GM21529 (cell line): ENCODE data around the gene CCL14.
"Not testable (repeated sequence)": the region's sequence is repeated elsewhere in the genome, so short reads cannot be mapped to it uniquely, and the experiment has no call there.

Source experiments
- ATAC-seq: cut with Tn5 transposase; IDR thresholded peaks from one replicate; pipeline ENCODE4 v1.9.1; 2021; ENCODE audit not compliant: unreplicated experiment

The CCL14 gene

DNA sequence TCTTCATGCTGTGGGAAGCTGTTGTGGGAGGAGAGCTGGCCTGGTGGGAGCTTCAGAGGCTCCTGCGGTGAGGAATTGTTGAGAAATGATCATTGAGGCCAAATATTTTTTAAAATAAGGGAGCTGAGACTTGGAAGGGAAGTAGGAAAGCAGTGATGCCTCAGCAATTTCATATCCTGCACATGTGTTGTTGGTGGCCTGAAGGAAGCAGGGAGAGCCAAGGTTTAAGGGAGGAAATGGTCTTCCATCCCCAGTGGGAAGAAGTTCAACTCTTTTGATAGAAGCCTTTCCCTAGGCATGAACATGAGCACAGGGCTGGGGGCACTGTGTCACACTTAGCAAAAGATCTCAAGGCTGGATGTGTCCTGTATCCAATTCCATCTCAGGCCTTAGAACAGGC is at the start of gene CCL14:
TSS of gene CCL14 (minus strand) at position 87 of the 400 bp plus-strand sequence. CDS start at position 7, 80 bp downstream.
- ATAC-seq = no peak

DNA sequence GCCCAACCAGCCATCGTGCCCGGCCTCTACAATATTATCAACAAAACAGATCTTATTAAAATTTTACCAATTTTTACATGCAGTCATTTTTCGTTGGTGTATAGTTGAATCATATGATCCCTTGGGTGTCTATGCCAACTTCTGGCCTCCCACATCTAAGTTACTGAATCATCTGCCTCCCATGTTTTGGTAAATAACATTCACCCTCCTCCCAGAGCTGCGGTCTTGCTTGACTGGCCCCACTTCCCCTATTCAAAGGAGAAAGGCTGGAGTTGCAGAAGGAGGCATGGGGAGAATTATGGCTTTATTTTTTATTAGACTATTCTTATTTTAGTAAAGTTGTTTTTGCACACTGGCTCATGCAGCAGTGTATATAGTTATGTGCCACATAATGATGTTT is 49.7 kb upstream of the CCL14 start:
- no peak for ATAC-seq

DNA sequence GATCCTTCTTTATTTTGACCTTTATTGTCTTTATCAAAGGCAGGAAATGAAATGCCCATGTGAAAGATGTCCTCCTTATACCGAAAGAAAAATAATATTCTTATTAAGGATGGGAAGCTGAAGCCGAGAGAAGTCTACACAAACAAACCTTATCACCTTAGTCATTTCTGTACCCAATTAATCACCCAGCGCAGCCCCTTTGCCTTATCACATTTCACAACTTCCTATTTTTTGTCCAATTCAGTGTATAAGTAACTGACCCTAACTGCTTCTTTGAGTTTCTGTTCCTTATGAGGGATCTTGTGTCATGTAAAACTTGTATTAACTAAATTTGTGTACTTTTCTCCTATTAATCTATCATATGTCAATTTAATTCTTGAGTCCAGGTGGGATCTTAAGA is 47.6 kb upstream of the CCL14 start:
- ATAC-seq = no peak

DNA sequence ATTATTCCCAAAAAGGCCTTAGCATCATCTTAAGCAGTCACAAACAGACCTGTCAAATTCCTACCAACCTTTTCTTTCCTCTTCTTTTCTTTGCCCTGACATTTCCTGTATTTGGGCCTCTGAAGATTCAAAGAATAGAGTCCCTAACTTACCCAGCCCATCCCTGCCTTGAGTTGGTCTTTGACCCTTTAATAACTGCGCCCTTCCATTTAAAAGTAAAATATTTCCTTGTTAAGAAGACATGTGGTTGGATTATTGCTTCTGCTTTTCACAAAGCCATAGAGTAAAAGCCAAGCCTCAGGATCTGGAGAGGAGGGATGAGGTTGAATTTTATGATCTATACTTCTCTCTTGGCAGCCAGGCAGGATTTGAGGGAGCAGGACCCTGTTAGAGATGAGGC is 44.4 kb upstream of the CCL14 start:
- ATAC-seq = no peak

DNA sequence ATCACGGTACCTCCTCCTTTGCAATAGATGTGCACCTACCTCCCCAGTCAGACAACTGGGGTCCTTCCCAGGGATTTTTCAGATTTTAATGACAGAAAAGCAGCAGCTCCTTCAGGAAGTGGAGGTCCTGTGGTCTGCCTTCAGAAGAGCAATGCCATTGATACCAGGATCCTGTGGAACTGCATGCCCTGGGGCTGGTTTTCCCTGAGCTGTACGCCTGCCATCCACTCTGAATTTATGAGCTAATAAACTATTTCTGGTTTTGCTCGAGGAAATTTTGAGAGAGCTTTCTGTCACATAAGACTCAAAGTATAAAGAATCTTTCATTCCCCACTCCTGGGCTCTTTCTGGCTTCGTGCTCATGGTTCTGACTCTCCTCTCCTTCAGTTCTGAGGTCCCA is 41.2 kb upstream of the CCL14 start:
- no peak for ATAC-seq

DNA sequence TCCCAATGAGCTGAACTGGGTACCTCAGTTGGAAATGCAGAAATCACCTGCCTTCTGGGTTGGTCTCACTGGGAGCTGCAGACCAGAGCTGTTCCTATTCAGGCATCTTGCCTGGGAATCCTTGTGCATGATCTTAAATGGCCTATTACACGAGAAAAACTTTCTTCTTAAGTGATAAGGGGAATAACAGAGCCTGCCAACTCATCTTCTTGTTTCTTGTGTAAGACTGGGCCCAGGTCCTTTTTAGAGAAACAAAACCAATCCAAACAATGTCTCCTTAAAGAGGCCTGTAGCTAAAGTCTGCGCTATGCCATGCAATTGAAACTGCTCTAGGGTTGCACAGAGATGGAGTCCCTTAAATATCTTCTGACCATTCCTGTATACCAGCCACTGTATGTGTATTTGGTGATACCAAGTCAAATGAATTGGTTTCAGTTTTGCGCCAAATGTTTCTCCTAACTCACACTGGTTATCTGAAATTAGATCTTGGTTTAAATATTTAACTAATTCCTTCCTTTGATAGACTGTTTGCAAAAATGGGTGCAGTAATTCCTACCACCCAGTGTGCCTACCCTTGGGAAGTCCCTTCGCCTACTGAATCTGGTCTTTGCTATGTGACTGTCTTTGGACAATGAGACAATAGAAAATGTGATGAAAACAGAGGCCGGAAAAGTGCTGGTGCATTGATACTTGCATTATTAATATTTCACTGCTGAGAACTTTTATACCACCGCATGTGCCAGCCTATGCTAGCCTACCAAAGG is 37.8 kb upstream of the CCL14 start:
- ATAC-seq = no peak

DNA sequence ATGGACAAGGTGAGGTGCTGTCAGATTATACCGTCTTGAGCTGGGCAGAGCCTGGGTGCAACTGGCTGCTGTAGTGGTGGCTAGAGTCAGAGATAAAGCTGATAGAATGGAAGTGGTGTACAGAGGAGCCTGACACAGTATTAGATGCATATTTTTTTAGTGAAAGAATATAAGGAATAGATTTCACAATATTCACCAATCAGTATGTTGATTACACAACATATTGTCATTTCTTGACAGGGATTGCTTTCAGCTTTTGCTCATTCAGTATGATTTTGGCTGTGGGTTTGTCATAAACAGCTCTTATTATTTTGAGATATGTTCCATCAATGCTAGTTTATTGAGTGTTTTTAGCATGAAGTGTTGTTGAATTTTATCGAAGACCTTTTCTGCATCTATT is 32.9 kb upstream of the CCL14 start:
- no peak for ATAC-seq

DNA sequence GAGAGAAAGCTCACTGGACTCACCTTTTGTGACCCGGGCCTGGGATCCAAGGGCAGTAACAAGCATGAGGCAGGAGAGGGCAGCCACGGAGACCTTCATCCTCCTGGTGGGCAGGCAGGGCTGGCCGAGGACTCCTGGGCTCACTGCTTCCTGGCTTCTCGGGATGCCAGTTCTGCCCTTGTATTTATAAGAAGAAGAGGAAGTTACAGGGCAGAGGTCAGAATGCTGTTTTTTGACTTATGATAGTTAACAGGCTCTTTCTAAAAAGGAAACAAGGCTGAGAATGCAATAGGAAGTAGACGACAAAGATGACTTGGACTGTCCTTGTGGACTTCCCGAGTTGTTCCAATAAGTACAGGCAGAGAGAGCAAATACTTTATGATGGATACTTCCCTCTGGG is 31.3 kb upstream of the CCL14 start, which contains the start of gene CCL23:
TSS of gene CCL23 (minus strand) at position 174 of the 400 bp plus-strand sequence. CDS start at position 99, 75 bp downstream.
- ATAC-seq = no peak

DNA sequence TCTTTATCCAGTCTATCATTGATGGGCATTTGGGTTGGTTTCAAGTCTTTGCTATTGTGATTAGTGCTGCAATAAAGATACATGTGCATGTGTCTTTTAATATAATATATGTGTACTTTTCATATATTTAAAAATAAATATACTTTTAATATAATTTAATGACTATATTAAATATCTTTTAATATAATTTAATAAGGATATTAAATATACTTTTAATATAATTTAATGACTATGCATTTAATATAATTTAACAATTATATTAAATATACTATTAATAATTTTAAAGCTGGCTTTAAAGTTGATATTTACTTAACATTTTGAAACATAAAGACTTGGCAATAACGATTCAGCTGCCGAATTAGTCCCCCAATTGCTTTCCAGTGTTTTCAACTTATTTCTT is 30.0 kb upstream of the CCL14 start:
- no peak for ATAC-seq

DNA sequence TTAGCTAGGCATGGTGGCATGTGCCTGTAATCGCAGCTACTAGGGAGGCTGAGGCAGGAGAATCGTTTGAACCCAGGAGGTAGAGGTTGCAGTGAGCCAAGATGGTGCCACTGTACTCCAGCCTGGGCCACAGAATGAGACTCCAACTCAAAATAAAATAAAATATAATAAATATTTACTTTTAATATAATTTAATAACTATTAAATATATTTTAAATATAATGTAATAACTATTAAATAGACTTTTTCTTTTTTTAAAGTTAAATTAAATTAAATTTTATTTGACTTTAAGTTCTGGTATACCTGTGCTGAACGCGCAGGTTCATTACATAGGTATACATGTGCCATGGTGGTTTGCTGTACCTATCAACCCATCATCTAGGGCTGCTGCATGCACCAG is 29.4 kb upstream of the CCL14 start:
- ATAC-seq = not testable (repeated sequence)

DNA sequence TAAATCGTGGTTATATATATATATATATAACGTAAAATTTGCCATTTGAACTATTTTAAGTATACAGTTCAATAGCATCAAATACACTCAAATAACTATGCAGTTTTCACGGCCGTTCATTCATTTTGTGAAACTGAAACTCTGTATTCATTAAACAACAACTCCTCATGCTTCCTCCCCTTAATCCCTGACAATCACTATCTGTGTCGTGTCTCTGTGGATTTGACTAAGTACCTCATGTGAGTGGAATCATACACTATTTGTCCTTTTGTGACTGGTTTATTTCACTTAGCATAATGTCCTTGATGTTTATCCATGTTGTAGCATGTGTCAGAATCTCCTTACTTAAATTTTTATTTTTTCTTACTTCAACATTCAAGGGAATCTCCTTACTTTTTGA is 28.4 kb upstream of the CCL14 start:
- no peak for ATAC-seq

DNA sequence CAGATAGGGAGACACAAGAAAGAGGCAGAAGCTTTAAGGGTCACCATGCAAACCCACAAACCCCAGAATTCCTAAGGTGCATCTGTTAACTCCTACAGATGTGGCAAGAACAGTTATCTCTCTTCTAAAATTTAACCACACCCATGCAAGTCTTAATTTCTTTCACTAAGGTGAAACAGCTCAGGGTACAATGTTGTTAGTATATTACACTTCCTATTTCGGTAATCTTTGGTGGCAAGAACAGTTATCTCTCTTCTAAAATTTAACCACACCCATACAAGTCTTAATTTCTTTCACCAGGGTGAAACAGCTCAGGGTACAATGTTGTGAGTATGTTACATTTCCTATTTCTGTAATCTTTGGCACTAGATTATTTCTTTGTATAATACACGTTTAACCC is 24.7 kb upstream of the CCL14 start:
- ATAC-seq = no peak

DNA sequence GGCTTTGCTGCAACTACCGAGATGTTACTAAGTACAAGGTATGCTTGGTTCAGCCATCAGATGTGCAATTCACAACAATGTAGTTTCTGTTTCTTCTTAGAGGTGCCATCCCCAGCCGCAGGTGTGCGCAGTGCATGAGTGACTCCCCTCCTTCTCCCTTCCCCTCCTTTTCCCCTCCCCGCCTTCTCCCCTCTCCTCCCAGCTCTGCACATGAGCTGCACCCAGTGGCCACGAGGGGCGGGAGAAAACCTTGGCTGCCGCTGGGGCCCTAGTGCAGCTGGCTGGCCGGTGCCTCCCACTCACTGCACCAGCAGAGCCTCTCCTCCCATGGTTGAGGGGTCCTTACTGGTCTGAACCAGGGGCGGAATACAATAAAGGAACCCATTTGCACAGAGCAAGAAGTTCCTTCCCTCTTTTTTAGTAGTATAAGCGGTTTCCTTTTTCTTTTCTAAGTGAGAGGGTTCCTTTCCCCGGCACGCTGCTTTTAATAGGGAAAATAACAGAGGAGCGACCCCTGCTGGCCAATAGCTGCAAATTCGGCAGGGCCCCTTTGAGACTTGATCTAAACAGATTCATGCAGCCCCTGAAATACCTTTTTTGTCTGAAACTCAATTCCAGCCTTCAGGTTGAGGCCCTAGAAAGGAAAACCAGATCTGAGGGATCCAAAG is 22.6 kb upstream of the CCL14 start:
- ATAC-seq = no peak

DNA sequence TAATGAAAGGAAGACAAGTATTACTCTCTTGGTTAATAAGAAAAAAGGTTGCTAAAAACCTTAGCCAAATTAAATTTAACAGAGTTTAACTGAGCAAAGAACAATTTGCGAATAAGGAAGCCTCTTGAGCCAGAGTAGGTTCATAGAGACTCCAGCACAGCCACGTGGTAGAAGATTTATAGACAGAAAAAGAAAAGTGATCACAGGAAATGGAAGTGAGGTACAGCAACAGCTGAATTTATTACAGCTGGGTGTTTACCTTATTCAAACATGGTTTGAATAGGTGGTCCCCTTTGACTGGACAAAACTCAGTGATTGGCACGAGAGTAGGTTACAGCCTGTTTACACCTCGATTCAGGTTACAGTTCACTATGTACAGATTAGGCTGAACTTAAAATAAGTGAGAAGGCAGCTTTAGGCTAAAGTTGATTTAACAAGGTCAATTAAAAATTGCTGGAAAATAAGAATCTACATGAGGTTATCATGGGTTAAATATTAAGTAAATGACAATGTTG is 18.1 kb upstream of the CCL14 start:
- ATAC-seq = no peak

DNA sequence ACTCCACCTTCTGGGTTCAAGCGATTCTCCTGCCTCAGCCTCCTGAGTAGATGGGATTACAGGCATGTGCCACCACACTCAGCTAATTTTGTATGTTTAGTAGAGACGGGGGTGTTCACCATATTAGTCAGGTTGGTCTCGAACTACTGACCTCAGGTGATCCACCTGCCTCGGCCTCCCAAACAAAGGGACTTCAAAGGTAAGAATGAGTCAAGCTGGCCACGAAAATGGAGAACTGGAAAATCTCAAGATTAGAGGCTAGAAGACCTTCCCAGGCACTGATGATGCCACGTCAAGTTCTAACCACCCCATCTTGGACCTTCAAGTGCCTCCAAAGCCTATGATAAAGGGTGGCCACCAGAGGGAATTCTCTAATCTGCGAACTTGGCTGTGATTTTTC is 16.1 kb upstream of the CCL14 start:
- ATAC-seq = no peak

DNA sequence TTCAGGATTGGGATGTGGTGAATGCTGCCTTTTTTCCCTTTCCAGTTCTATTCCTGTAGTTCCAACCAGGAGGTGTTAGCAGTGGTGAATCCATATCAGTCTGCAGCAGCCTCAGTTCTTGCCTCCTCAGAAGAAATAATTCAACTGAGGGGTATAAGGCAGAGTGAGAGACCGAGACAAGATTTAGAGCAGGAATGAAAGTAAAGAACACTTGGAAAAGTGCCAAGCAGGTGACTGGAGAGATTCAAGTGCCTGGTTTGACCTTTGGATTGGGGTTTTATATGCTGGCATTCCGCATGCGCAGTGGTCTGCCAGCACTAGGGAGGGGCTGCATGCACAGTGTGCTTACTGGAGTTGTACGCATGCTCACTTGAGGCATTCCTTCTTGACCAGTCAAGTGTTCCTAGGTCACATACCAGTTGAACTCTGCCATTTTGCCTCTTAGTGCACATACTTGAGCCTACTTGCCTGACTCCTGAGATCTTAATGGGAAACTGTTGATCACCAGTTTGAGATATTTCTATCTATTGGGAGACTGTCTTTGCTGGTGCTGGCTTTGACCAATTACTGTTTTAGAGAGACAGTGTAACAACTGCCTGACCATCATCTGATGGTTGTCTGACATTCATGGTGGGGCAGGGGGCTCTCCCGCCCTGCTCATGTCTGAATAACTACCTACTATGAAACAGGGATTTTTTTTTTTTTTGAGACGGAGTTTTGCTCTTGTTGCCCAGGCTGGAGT is 15.5 kb upstream of the CCL14 start:
- ATAC-seq = no peak

DNA sequence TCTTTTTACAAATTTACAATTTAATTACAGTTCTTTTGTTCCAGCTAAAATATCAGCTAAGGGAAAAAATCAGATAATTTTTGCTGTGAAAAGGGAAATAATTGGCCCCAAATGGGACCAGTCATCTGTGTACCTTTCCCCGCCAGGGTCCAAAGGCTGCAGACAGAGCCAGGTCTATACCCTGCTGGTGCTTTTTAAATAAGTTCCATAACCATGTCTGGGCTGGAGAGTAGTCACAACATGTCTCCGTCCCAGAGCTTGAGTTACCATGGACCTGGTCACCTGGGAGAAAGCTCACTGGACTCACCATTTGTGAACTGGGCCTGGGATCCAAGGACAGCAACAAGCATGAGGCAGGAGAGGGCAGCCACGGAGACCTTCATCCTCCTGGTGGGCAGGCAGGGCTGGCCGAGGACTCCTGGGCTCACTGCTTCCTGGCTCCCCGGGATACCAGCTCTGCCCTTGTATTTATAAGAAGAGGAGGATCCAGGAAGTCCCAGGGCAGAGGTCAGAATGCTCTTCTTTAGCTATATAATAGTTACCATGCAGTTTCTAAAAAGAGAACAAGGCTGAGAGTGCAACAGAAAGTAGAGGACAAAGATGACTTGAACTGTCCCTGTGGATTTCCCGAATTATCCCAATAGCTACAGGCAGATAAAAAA is 14.7 kb upstream of the CCL14 start, which contains the start of gene CCL15:
TSS of gene CCL15 (minus strand) at position 444 of the 662 bp plus-strand sequence. CDS start at position 383, 61 bp downstream.
- ATAC-seq = no peak

DNA sequence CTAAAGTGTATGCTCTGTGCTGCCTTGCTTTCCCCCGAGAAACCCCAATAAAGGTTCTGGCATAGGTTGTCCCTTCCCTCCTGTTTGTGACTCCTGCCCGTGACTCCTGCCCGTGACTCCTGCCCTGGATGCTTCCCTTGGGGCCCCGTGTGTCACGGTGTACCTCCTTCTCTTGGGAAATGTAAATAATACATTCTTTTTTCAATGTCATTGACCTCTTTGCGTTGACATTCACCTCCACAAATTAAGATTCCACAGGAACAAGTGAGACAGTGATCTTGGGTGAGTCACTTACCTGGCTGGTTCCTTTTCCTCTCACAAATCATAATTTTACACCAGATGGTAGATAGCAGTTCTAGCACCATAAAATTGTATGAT is 14.2 kb upstream of the CCL14 start:
- no peak for ATAC-seq

DNA sequence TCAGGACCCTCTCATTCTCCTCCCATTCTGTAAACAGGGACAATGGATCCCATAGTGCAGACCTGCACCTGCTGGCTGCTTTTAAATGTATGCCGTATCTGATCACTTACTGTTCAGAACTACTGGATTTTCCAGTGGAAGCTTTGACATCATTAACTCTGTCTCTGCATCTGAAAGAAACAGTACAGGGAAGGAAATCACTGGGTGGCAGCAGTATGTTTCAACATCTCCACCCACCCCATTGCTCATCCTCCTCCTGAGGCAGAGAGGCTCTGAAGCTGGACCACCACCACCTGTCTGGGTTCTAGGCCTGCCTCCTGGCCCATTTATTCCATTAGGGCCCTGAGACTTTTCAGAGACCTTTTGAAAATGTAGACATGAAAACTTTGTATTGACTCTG is 12.2 kb upstream of the CCL14 start:
- no peak for ATAC-seq

DNA sequence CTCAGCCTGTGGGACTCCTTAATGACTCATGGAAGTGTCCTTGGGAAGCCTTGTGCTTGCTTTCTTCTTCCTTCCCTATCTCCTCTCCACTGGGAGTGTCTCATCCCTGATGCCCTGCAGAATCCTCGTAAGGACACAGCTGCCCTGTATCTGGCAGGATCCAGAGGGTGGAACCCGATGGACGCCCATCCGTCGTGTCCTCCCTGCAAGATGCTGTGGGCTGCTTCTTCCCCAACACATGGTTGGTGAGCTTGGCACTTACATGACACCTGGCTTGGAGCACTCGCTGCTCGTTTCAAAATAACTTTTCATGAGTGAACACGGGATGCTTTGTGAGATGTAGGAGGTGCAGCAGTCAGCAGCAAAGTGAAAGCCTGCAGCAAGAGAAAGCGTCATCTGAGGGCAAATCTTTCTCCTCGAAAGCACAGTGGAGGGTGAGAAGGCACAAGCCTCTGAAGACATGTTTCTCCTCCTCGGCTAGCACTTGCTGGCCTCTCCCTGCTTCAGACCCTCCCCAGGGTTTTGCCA is 11.6 kb upstream of the CCL14 start:
- no peak for ATAC-seq

DNA sequence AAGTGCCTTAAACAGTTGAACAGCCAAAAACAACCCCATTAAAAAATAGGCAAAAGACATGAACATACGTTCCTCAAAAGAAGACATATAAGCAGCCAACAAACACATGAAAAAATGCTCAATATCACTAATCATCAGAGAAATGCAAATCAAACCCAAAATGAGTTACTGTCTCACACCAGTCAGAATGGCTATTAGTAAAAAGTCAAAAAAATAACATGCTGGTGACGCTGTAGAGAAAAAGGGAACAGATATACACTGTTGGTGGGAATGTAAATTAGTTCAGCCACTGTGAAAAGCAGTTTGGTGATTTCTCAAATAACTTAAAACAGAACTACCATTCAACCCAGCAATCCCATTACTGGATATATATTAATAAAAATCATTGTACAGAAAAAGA is 8.8 kb upstream of the CCL14 start:
- ATAC-seq = not testable (repeated sequence)
